Measurements from ENCODE around the gene ARHGAP15. TPM values are rescaled to one million over a fixed set of nuclear protein-coding genes. Genes with fewer than 3 reads are reported as not detected.

Gene ARHGAP15
- total and polyA plus RNA-seq, 12 donors = 4.7 to 33.8 (median 10.4) TPM

- intact Hi-C loops (cut with DNase I) = no loop called here
- Histone ChIP-seq H3K36me3 (replicated peaks in 1 of 2) (no peaks in the 10 kb centered on the region), H3K27ac (no peak overlapping the region), H3K27me3 (no peaks in the 10 kb centered on the region), H3K4me1 (replicated peaks in 1 of 2) (no peaks in the 10 kb centered on the region), H3K4me3 (no peak overlapping the region), H3K9me3 (replicated peaks in 1 of 3) (no peaks in the 10 kb centered on the region)
- no peak for TF ChIP-seq CTCF (IDR thresholded peaks at IDR 0.05)
- no peak for TF ChIP-seq POLR2A (IDR thresholded peaks at IDR 0.05)
- no peak for DNase-seq
- 70 to 93% (median 79%) methylated on average over 1 of the region's 1 CpG for WGBS, 4 donors
Observed at GRCh38 chr2:143223556-143223955, 94.3 kb downstream of the ARHGAP15 start.

- 60 to 82% (median 71%) methylated on average over 4 of the region's 4 CpGs for WGBS, 4 donors
- no peak for DNase-seq
- Histone ChIP-seq H3K27me3 (no peaks in the 10 kb centered on the region), H3K27ac (no peak overlapping the region), H3K4me3 (no peak overlapping the region), H3K36me3 (replicated peaks in 1 of 2) (no peaks in the 10 kb centered on the region), H3K9me3 (replicated peaks in 1 of 3) (no peaks in the 10 kb centered on the region), H3K4me1 (replicated peaks in 1 of 2) (no peaks in the 10 kb centered on the region)
- TF ChIP-seq POLR2A (IDR thresholded peaks at IDR 0.05) (no peak), CTCF (IDR thresholded peaks at IDR 0.05) (no peak)
- intact Hi-C loops (cut with DNase I) = no loop called here
Observed at GRCh38 chr2:143225931-143226330, 96.7 kb downstream of the ARHGAP15 start.

- no peak overlapping the region for H3K27ac ChIP-seq
- DNase-seq = no peak
- no peaks in the 10 kb centered on the region for H3K9me3 ChIP-seq (replicated peaks in 1 of 3)
- 82 to 93% (median 89%) methylated on average over 5 of the region's 5 CpGs for WGBS, 4 donors
- H3K4me1 ChIP-seq (replicated peaks in 1 of 2) = no peaks in the 10 kb centered on the region
- TF ChIP-seq POLR2A (IDR thresholded peaks at IDR 0.05) (no peak), CTCF (IDR thresholded peaks at IDR 0.05) (no peak)
- no peaks in the 10 kb centered on the region for H3K27me3 ChIP-seq
- no peaks in the 10 kb centered on the region for H3K36me3 ChIP-seq (replicated peaks in 1 of 2)
- H3K4me3 ChIP-seq = no peak overlapping the region
- intact Hi-C loops (cut with DNase I) = no loop called here
Observed at GRCh38 chr2:143226714-143227541, 97.7 kb downstream of the ARHGAP15 start.

GRCh38 chr2:143229411-143229810 lies 100.2 kb downstream of the ARHGAP15 start:
- Histone ChIP-seq H3K27me3 (no peaks in the 10 kb centered on the region), H3K4me1 (replicated peaks in 1 of 2) (no peaks in the 10 kb centered on the region), H3K27ac (no peak overlapping the region), H3K4me3 (no peak overlapping the region), H3K9me3 (replicated peaks in 1 of 3) (no peaks in the 10 kb centered on the region), H3K36me3 (replicated peaks in 1 of 2) (no peaks in the 10 kb centered on the region)
- intact Hi-C loops (cut with DNase I) = no loop called here
- TF ChIP-seq POLR2A (IDR thresholded peaks at IDR 0.05) = no peak
- no peak for TF ChIP-seq CTCF (IDR thresholded peaks at IDR 0.05)
- no peak for DNase-seq
- WGBS, 4 donors = 67 to 73% (median 70%) methylated on average over 5 of the region's 5 CpGs

Measured in adrenal gland (tissue), 12 donors.